GM10248 (cell line): ENCODE measurements around the gene CEP85L.

Experiments used
- CTCF ChIA-PET: fragments of 300-600 bp; sonication (Branson Sonifier 250); formaldehyde crosslinking; extraction: SDS; loops from one replicate; lab custom pipeline; 2021; ENCODE audit warnings: antibody characterized with exemption; lab: Yijun Ruan, JAX
- POLR2A ChIA-PET: fragments of 350-650 bp; sonication (Branson Sonifier 250); formaldehyde crosslinking; extraction: SDS; loops from one replicate; lab custom pipeline; 2020; ENCODE audit warnings: antibody characterized with exemption; lab: Yijun Ruan, JAX
- DNase-seq: peaks from one replicate; pipeline ENCODE4 v3.0.0; 2012; ENCODE audit errors: extremely low spot score
- TF ChIP-seq, protein P1 (sequence below): IDR thresholded peaks from 2 replicates; pipeline ENCODE4 v1.5.1; 2012; ENCODE audit warnings: mild to moderate bottlenecking, low read depth; ENCODE audit errors: extremely low read depth, missing control alignments, control extremely low read depth

The CEP85L gene

DNA sequence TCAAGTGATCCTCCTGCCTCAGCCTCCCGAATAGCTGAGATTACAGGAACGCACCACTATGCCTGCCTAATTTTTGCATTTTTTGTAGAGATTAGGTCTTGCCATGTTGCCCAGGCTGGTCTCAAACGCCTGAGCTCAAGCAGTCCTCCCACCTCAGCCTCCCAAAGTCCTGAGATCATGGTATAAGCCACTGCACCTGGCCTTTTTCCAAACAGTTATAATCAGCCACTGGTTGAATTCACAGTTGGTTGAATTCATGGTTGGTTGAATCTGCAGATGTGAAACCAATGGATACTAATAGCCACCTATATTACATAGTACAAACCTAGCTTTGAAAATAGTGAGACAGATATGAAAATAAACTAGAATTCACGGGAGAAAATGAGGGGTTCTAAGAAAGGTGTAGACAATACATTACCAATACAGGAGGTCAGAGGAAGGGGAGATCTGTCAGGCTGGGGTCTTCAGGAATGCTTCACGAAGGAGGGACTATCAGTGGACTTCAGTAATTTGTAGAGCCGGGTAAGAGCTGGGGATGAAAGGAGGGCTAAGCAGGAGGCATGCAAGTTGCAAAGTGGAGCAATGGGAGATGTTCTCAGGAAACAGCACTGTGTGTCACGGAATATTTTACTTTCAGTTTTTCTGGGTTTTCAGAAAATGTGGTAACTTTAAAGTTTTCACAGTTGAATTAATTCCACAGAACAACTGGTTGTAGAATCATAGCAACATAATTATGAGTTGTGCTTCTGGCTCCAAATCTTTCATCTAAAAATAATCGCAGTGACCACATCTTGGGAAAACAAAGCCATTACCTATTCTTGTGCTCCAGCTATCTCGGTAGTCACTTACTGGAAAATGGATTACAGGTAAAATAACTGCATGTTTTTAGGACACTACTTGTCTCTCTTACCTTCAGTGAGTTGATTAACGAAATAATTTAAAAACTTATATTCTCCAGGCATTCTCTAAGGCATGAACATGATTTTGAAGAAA lies 12.9 kb upstream of the CEP85L start:
- ChIA-PET CTCF (interaction anchor here (1.1 to 2.1 kb wide), 4 partner anchors 9 to 99 kb away, joined by 3 to 5 read pairs (median 4); no protein-coding TSS in a partner anchor), POLR2A (no interaction called here)
- no peak for DNase-seq
- TF ChIP-seq, protein P1, sequence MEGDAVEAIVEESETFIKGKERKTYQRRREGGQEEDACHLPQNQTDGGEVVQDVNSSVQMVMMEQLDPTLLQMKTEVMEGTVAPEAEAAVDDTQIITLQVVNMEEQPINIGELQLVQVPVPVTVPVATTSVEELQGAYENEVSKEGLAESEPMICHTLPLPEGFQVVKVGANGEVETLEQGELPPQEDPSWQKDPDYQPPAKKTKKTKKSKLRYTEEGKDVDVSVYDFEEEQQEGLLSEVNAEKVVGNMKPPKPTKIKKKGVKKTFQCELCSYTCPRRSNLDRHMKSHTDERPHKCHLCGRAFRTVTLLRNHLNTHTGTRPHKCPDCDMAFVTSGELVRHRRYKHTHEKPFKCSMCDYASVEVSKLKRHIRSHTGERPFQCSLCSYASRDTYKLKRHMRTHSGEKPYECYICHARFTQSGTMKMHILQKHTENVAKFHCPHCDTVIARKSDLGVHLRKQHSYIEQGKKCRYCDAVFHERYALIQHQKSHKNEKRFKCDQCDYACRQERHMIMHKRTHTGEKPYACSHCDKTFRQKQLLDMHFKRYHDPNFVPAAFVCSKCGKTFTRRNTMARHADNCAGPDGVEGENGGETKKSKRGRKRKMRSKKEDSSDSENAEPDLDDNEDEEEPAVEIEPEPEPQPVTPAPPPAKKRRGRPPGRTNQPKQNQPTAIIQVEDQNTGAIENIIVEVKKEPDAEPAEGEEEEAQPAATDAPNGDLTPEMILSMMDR: no peak

DNA sequence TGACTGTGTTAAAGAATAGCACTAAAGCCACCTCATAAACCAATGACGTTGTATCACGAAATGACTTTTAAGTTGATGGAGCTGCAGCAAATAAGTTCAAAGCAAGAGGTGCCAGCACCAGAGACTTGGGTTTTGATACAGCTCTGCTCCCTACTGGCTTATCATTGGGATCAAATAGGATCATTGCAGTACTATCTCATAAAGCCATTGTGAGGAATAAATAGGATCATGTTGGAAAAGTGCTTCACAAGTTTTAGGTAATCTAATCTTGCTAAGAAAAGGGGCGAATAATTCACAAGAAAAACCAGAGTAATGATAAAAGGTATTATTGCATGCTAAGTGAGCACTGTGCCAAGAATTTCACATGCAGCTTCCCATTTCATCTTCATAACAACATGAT lies 10.4 kb upstream of the CEP85L start:
- POLR2A ChIA-PET: interaction anchor here (0.7 kb wide), 1 partner anchor 47 kb away, joined by 6 read pairs; no protein-coding TSS in a partner anchor
- TF ChIP-seq, protein P1: no peak
- CTCF ChIA-PET: interaction anchor here (1.0 kb wide), 1 partner anchor 23 kb away, joined by 3 read pairs; no protein-coding TSS in a partner anchor
- DNase-seq: no peak

DNA sequence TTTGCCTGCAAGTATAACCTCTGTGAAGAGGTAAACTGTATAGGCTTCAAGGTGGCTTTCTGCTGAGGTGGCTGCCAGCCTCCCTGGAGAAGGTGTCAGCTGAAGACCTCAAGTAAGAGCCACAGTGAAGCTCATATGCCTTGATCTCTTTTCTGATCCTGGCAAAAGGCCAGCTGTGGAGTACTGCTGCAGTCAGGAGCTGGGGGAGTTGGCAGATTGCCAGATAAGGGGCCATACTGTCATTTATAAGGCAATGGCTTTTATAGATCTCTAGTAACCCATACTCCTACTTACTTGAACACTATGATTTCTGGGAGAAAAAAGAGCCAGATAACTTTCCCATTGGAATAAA lies 8.8 kb upstream of the CEP85L start:
- no peak for DNase-seq
- TF ChIP-seq, protein P1: no peak
- POLR2A ChIA-PET: no interaction called here
- CTCF ChIA-PET: interaction anchor here (1.4 kb wide), 1 partner anchor 9 kb away, joined by 3 read pairs; the partner anchor contains the start of gene CEP85L

DNA sequence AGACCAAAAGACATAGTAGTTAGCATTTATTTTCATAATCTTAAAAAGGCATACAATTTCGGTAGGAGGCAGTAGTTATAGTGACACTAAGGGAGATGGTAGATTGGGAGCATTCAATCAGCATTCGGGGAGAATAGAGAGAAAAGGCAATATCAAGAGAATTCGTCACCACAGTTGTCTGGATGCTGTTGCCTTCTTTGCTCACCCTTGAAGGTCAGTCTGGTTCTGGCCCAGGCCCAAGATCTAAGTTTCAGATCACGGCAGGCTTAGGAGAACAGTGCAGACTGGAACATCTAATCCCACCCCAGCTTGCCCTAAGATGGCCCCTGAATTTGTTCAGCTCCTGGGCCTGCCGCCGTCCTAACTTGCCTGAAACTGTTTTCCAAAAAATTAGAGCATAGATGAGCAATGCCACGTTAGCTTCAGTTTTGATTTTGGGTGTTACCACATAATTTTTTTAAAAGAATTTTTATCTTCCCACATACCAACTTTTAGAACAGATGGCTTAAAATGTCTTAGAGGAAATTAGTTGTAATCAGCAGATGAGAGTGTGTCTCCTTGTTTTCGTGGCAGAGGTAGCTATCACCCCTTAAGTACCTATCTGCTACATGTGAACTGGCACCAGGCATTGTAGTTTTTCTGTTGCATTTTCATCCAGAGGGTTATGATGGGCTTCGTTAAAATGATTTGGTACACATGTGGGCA lies 8.3 kb upstream of the CEP85L start:
- ChIA-PET CTCF (interaction anchor here (1.4 kb wide), 1 partner anchor 8 kb away, joined by 3 read pairs; the partner anchor contains the start of gene CEP85L), POLR2A (no interaction called here)
- TF ChIP-seq, protein P1: no peak
- DNase-seq: no peak

DNA sequence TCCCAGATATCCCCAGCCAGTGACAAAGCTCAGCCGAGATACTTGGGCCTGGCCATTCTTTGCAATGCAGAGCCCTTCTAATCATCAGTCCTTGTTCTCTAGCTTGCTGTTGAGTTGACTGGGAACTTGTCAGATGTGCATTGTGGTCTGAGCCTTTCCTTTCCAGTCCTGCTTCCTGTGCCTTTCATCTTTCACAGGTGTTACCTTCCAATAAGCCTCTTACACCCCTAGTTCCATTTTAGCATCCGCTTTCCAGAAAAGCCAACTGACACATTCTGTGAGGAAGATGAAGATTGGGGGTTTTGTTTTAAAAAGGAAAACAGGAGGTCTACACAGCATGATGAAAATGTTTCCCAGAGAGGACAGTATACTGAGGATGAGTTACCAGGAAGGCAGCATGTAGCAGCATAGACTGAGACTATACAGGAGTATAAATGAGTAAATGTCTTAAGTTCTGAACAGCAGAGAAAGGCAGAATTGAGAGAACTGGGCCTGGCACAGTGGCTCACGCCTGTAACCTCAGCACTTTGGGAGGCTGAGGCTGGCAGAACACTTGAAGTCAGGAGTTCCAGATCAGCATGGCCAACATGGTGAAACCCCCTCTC lies 5.6 kb upstream of the CEP85L start:
- CTCF ChIA-PET: interaction anchor here (1.2 to 1.3 kb wide), 2 partner anchors 22 to 46 kb away, joined by 3 to 4 read pairs; no protein-coding TSS in a partner anchor
- no peak for DNase-seq
- POLR2A ChIA-PET: no interaction called here
- TF ChIP-seq, protein P1: no peak
